ENCODE results near the gene ANO7. TPM values are rescaled to one million over a fixed set of nuclear protein-coding genes. Genes with fewer than 3 reads are reported as not detected.

Gene ANO7
- total RNA-seq, 2 experiments from 2014 or later, result 0.14 to 0.25 TPM

- Mint-ChIP-seq H3K9me3 (no peaks in the 10 kb centered on the region), H3K27me3 (no peaks in the 10 kb centered on the region), H3K27ac (peak overlapping the region; percentile 72), H3K4me3 (peak overlapping the region; percentile 91), H3K4me1 (ENCODE audit: low read depth) (peaks cover 23% of the 10 kb centered on the region), H3K36me3 (ENCODE audit: low read depth) (no peaks in the 10 kb centered on the region)
- H3K27ac ChIP-seq (ENCODE audit: low read depth in 1 of 2, low read length in 2 of 2), result no peak overlapping the region
- ChIA-PET POLR2A (interaction anchor here (0.9 kb wide), 1 partner anchor 140 kb away, joined by 3 read pairs; no protein-coding TSS in a partner anchor), CTCF (no interaction called here)
- intact Hi-C loops (cut with DNase I, micrococcal nuclease), result loop anchor here (5.0 to 10.0 kb wide), 3 partner anchors 122 to 664 kb away; partner anchors contain the start of gene ANKMY1 (in 1 of the 2)
- H3K4me1 ChIP-seq (ENCODE audit: insufficient read depth, low read length), result peaks cover 16% of the 10 kb centered on the region
- H3K4me3 ChIP-seq (ENCODE audit: low read length), result peak overlapping the region; percentile 51
- peaks cover 0 to 5% of the 10 kb centered on the region in 2 experiments for H3K9me3 ChIP-seq (ENCODE audit: control insufficient read depth in 1 of 2, insufficient read depth in 1 of 2, low read length in 2 of 2)
- H3K36me3 ChIP-seq (ENCODE audit: insufficient read depth, low read length), result no peaks in the 10 kb centered on the region
- no peak for TF ChIP-seq CTCF (IDR thresholded peaks at IDR 0.05)
- no peaks in the 10 kb centered on the region for H3K27me3 ChIP-seq (ENCODE audit: control insufficient read depth in 1 of 2, insufficient read depth in 2 of 2, low read length in 2 of 2)
- DNase-seq, result no peak
- ATAC-seq (ENCODE audit: poor library complexity), result no peak
These were observed 30.5 kb downstream of the ANO7 start for GRCh38 chr2:241219030-241219382.

- no peak for TF ChIP-seq CTCF (IDR thresholded peaks at IDR 0.05)
- H3K36me3 Mint-ChIP-seq (ENCODE audit: low read depth), result no peaks in the 10 kb centered on the region
- H3K4me1 ChIP-seq (ENCODE audit: insufficient read depth, low read length), result peaks cover 16% of the 10 kb centered on the region
- CTCF ChIA-PET, result no interaction called here
- DNase-seq, result no peak
- peaks cover 23% of the 10 kb centered on the region for H3K4me1 Mint-ChIP-seq (ENCODE audit: low read depth)
- H3K27me3 ChIP-seq (ENCODE audit: control insufficient read depth in 1 of 2, insufficient read depth in 2 of 2, low read length in 2 of 2), result no peaks in the 10 kb centered on the region
- no peaks in the 10 kb centered on the region for H3K9me3 Mint-ChIP-seq
- no peaks in the 10 kb centered on the region for H3K36me3 ChIP-seq (ENCODE audit: insufficient read depth, low read length)
- no peak overlapping the region for H3K27ac Mint-ChIP-seq
- peak overlapping the region; percentile 45 for H3K4me3 Mint-ChIP-seq
- no peak overlapping the region for H3K27ac ChIP-seq (ENCODE audit: low read depth in 1 of 2, low read length in 2 of 2)
- H3K4me3 ChIP-seq (ENCODE audit: low read length), result no peak overlapping the region
- intact Hi-C loops (cut with DNase I, micrococcal nuclease), result loop anchor here (5.0 to 10.0 kb wide), 3 partner anchors 123 to 665 kb away; partner anchors contain the start of gene ANKMY1 (in 1 of the 2)
- H3K27me3 Mint-ChIP-seq, result no peaks in the 10 kb centered on the region
- no peak for ATAC-seq (ENCODE audit: poor library complexity)
- POLR2A ChIA-PET, result no interaction called here
- peaks cover 0 to 5% of the 10 kb centered on the region in 2 experiments for H3K9me3 ChIP-seq (ENCODE audit: control insufficient read depth in 1 of 2, insufficient read depth in 1 of 2, low read length in 2 of 2)
These were observed 31.4 kb downstream of the ANO7 start for GRCh38 chr2:241219856-241220356.

- no peaks in the 10 kb centered on the region for H3K27me3 Mint-ChIP-seq
- ChIA-PET POLR2A (no interaction called here), CTCF (no interaction called here)
- Histone ChIP-seq H3K4me3 (ENCODE audit: low read length) (no peak overlapping the region), H3K4me1 (ENCODE audit: insufficient read depth, low read length) (peaks cover 10% of the 10 kb centered on the region), H3K27ac (ENCODE audit: low read depth in 1 of 2, low read length in 2 of 2) (no peak overlapping the region), H3K36me3 (ENCODE audit: insufficient read depth, low read length) (peaks cover 12% of the 10 kb centered on the region), H3K27me3 (ENCODE audit: control insufficient read depth in 1 of 2, insufficient read depth in 2 of 2, low read length in 2 of 2) (no peaks in the 10 kb centered on the region), H3K9me3 (ENCODE audit: control insufficient read depth in 1 of 2, insufficient read depth in 1 of 2, low read length in 2 of 2) (peaks cover 0 to 5% of the 10 kb centered on the region in 2 experiments)
- ATAC-seq (ENCODE audit: poor library complexity) (peak; percentile 35), DNase-seq (peak in 1 of 14 experiments; percentile 24)
- H3K4me3 Mint-ChIP-seq, result no peak overlapping the region
- no peak for TF ChIP-seq CTCF (IDR thresholded peaks at IDR 0.05)
- no peak overlapping the region for H3K27ac Mint-ChIP-seq
- H3K36me3 Mint-ChIP-seq (ENCODE audit: low read depth), result peaks cover 13% of the 10 kb centered on the region
- H3K4me1 Mint-ChIP-seq (ENCODE audit: low read depth), result peaks cover 15% of the 10 kb centered on the region
- H3K9me3 Mint-ChIP-seq, result no peaks in the 10 kb centered on the region
- intact Hi-C loops (cut with DNase I, micrococcal nuclease), result no loop called here
These were observed 34.9 kb downstream of the ANO7 start for GRCh38 chr2:241223211-241224017.

Measured in CD4-positive, alpha-beta T cell (primary cell).